ENCODE data around the gene PPFIA3.

The PPFIA3 gene

GRCh38 chr19:49148044-49148682, 28.8 kb downstream of the PPFIA3 start:
- no peak for TF ChIP-seq CTCF (conservative IDR thresholded peaks at IDR 0.05; ENCODE audit: low read depth)
- H3K27ac ChIP-seq = no peak overlapping the region
- CTCF ChIA-PET = interaction anchor here (0.6 to 3.7 kb wide), 2 partner anchors 19 to 50 kb away, joined by 5 to 14 read pairs; no protein-coding TSS in a partner anchor
- DNase-seq (ENCODE audit: low spot score) = no peak
- POLR2A ChIA-PET (ENCODE audit: low non-redundant PET) = no interaction called here

GRCh38 chr19:49148784-49149651, 29.7 kb downstream of the PPFIA3 start:
- no peak for TF ChIP-seq CTCF (conservative IDR thresholded peaks at IDR 0.05; ENCODE audit: low read depth)
- ChIA-PET CTCF (interaction anchor here (0.6 to 3.7 kb wide), 3 partner anchors 20 to 61 kb away, joined by 4 to 14 read pairs (median 5); no protein-coding TSS in a partner anchor), POLR2A (ENCODE audit: low non-redundant PET) (interaction anchor here (0.8 kb wide), 1 partner anchor 22 kb away, joined by 8 read pairs; no protein-coding TSS in a partner anchor)
- DNase-seq (ENCODE audit: low spot score) = peak; percentile 99
- peak overlapping the region; percentile 87 for H3K27ac ChIP-seq

DNA sequence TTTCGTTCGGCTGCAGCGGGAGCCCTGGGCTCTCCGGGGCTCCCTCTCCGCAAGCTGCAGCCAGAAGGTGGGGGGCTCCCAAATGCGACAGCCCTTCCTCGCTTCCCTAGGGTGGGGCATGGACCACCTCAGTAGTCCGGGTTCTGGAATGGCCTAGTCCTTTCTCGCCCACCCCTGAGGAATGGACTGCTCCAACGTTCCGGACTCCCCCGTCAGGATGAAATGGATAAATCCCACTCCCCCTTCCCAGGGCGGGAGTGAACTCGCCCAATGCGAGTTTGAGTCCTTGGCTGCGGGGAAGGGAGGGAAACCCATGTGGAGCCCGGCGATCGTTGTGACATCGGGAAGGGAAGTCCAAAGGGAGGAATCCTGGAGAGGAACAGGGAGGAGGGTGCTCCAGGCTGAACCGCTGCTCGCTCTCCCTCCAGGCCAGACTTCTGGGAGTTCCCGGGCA, 30.3 kb downstream of the PPFIA3 start:
- POLR2A ChIA-PET (ENCODE audit: low non-redundant PET) = interaction anchor here (0.8 kb wide), 1 partner anchor 23 kb away, joined by 8 read pairs; no protein-coding TSS in a partner anchor
- peak; percentile 87 for DNase-seq (ENCODE audit: low spot score)
- CTCF ChIA-PET = interaction anchor here (0.6 to 3.7 kb wide), 2 partner anchors 52 to 62 kb away, joined by 4 to 14 read pairs; no protein-coding TSS in a partner anchor
- no peak for TF ChIP-seq CTCF (conservative IDR thresholded peaks at IDR 0.05; ENCODE audit: low read depth)
- H3K27ac ChIP-seq = peak overlapping the region; percentile 87

- ChIA-PET CTCF (interaction anchor here (0.6 to 1.3 kb wide), 2 partner anchors 31 to 49 kb away, joined by 4 to 6 read pairs; no protein-coding TSS in a partner anchor), POLR2A (ENCODE audit: low non-redundant PET) (interaction anchor here (0.6 kb wide), 1 partner anchor 9 kb away, joined by 3 read pairs; no protein-coding TSS in a partner anchor)
- peak; percentile 84 for DNase-seq (ENCODE audit: low spot score)
- H3K27ac ChIP-seq = peak overlapping the region; percentile 87
- TF ChIP-seq CTCF (conservative IDR thresholded peaks at IDR 0.05; ENCODE audit: low read depth) = no peak
Observed at GRCh38 chr19:49150106-49150943, 31.0 kb downstream of the PPFIA3 start.

DNA sequence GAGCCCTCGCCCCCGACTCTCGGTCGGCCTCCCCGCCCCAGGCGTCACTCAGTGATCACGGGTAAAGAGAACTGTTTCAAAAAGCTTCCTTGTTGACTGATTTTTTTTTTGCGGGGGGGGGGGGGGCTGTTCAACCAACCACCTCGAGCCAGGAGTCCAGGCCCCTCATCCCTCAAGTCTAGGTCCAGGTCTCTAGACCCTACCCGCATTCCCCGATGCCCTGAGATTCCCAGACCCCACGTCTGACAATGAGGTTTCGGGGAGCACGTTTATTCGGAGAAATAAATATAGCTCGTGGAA, 31.6 kb downstream of the PPFIA3 start:
- CTCF ChIA-PET = interaction anchor here (0.6 to 1.3 kb wide), 2 partner anchors 31 to 48 kb away, joined by 4 to 6 read pairs; no protein-coding TSS in a partner anchor
- POLR2A ChIA-PET (ENCODE audit: low non-redundant PET) = no interaction called here
- DNase-seq (ENCODE audit: low spot score) = no peak
- H3K27ac ChIP-seq = peak overlapping the region; percentile 87
- TF ChIP-seq CTCF (conservative IDR thresholded peaks at IDR 0.05; ENCODE audit: low read depth) = no peak
